ENCODE measurements around the gene L3MBTL2. TPM values are rescaled to one million over a fixed set of nuclear protein-coding genes. Genes with fewer than 3 reads are reported as not detected.
A peak's percentile ranks its signal among the peaks of the same experiment; 100 is the strongest.

Gene L3MBTL2
- total RNA-seq, 1 experiment from 2014 or later, result 22.3 TPM

DNA sequence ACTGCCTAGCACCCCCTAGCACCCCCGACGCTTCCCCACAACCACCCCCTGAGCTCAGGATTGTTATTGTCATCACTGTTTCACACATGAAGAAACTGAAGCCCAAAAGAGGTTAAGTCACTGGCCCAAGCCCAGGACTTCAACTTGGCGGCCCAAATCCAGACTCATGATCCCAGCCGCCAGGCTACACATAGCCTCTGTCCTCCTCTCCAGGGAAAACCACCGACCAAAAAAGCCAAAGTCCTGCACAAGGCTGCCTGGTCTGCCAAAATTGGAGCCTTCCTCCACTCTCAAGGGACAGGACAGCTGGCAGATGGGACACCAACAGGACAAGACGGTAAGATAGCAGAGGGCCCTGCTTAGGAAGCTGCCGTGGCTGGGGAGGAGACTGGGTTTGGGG, 10.8 kb downstream of the L3MBTL2 start:
- no peaks in the 10 kb centered on the region for H3K79me2 ChIP-seq (ENCODE audit: low read depth)
- DNase-seq, result no peak
- H3K4me1 ChIP-seq (replicated peaks; ENCODE audit: insufficient read depth), result no peaks in the 10 kb centered on the region
- H3K9me3 ChIP-seq (ENCODE audit: insufficient read depth, low read depth), result no peaks in the 10 kb centered on the region
- no peaks in the 10 kb centered on the region for H4K20me1 ChIP-seq (ENCODE audit: insufficient read depth)
- peaks cover 13% of the 10 kb centered on the region; the same call in 1 of the 2 replicates for H3K36me3 ChIP-seq (ENCODE audit: low read depth)
- H3K9me2 ChIP-seq (ENCODE audit: insufficient read depth), result no peaks in the 10 kb centered on the region
- POLR2A ChIA-PET (ENCODE audit: unreplicated experiment), result no interaction called here
- H3K4me3 ChIP-seq, result no peak overlapping the region
- H3F3A ChIP-seq (ENCODE audit: insufficient read depth, low read depth), result no peaks in the 10 kb centered on the region; the same call in 1 of the 2 replicates
- BruUV-seq (replicated peaks), result no TSS peak
- CTCF ChIA-PET, result no interaction called here
- intact Hi-C loops (cut with micrococcal nuclease; ENCODE audit: unreplicated experiment), result no loop called here
- no peaks in the 10 kb centered on the region for H3K27me3 ChIP-seq (ENCODE audit: insufficient read depth, low read depth)
- no peak overlapping the region for H3K4me2 ChIP-seq
- TF ChIP-seq EZH2 (IDR thresholded peaks at IDR 0.05; ENCODE audit: low read depth), result no peak
- TF ChIP-seq, protein P1, sequence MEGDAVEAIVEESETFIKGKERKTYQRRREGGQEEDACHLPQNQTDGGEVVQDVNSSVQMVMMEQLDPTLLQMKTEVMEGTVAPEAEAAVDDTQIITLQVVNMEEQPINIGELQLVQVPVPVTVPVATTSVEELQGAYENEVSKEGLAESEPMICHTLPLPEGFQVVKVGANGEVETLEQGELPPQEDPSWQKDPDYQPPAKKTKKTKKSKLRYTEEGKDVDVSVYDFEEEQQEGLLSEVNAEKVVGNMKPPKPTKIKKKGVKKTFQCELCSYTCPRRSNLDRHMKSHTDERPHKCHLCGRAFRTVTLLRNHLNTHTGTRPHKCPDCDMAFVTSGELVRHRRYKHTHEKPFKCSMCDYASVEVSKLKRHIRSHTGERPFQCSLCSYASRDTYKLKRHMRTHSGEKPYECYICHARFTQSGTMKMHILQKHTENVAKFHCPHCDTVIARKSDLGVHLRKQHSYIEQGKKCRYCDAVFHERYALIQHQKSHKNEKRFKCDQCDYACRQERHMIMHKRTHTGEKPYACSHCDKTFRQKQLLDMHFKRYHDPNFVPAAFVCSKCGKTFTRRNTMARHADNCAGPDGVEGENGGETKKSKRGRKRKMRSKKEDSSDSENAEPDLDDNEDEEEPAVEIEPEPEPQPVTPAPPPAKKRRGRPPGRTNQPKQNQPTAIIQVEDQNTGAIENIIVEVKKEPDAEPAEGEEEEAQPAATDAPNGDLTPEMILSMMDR (conservative IDR thresholded peaks at IDR 0.05), result no peak
- H3K27ac ChIP-seq, result no peak overlapping the region
- no peak overlapping the region for H2AFZ ChIP-seq

DNA sequence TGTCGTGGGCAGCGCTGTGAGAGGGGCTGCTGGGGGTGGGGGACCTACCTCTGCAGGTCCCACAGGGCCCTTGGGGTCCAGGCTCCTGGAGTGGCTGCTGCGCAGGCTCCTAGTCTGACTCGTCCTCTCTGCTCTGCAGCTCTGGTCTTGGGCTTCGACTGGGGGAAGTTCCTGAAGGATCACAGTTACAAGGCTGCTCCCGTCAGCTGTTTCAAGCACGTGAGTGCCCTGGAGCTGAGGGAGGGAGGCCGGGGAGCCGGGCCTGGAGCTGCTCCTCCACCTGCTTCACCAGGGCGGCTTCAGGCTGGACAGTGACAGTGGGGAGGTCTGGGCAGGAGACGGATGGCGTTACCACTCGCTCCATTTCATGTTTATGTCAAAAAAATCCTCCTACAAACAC, 11.9 kb downstream of the L3MBTL2 start:
- Histone ChIP-seq H3K4me3 (no peak overlapping the region), H3K27ac (no peak overlapping the region), H3K4me1 (replicated peaks; ENCODE audit: insufficient read depth) (no peaks in the 10 kb centered on the region), H3K9me3 (ENCODE audit: insufficient read depth, low read depth) (no peaks in the 10 kb centered on the region), H3K4me2 (no peak overlapping the region), H3F3A (ENCODE audit: insufficient read depth, low read depth) (no peaks in the 10 kb centered on the region; the same call in 1 of the 2 replicates), H2AFZ (no peak overlapping the region), H4K20me1 (ENCODE audit: insufficient read depth) (no peaks in the 10 kb centered on the region), H3K27me3 (ENCODE audit: insufficient read depth, low read depth) (no peaks in the 10 kb centered on the region), H3K36me3 (ENCODE audit: low read depth) (peaks cover 13% of the 10 kb centered on the region; the same call in 1 of the 2 replicates), H3K79me2 (ENCODE audit: low read depth) (no peaks in the 10 kb centered on the region), H3K9me2 (ENCODE audit: insufficient read depth) (no peaks in the 10 kb centered on the region)
- no peak for DNase-seq
- no TSS peak for BruUV-seq (replicated peaks)
- intact Hi-C loops (cut with micrococcal nuclease; ENCODE audit: unreplicated experiment), result no loop called here
- CTCF ChIA-PET, result no interaction called here
- POLR2A ChIA-PET (ENCODE audit: unreplicated experiment), result interaction anchor here (0.6 kb wide), 1 partner anchor 19 kb away, joined by 4 read pairs; no protein-coding TSS in a partner anchor
- TF ChIP-seq, protein P1 (conservative IDR thresholded peaks at IDR 0.05), result no peak
- TF ChIP-seq EZH2 (IDR thresholded peaks at IDR 0.05; ENCODE audit: low read depth), result no peak

DNA sequence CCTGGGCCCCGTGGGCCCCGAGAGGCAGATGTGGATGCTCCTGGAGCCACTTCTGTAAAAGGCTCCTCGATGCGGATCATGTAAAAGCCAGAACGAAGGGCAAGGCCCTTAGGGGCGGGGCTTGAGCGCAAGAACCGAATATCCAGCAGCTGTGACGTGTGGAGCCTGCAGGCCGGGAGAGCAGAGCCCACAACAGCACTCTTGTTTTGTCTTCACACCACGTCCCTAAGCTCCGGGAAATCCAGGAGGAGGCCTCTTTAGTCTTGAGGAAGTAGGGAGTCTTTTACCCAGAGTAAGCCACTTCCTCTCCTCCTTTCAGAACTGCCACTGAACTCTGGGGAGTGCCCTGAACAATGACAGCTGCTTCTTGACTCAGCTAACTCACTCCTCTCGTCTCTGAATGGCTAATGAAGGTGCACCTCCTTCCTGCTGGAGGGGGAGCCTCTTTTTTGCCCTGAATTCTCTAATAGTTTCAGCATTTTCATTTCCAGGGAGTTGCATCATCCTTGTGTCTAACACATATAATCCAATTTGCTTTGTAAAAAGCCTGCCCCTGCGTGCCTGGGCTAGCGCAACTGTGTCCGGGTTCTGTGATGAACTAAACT, 12.5 kb downstream of the L3MBTL2 start:
- TSS peak; percentile 41 for BruUV-seq (replicated peaks)
- CTCF ChIA-PET, result no interaction called here
- peak overlapping the region; percentile 30 for H3K27ac ChIP-seq

More for the DNA sequence above, 12.5 kb downstream of the L3MBTL2 start:
- intact Hi-C loops (cut with micrococcal nuclease; ENCODE audit: unreplicated experiment), result no loop called here
- H3K4me2 ChIP-seq, result no peak overlapping the region
- H4K20me1 ChIP-seq (ENCODE audit: insufficient read depth), result no peaks in the 10 kb centered on the region
- POLR2A ChIA-PET (ENCODE audit: unreplicated experiment), result no interaction called here
- peaks cover 9% of the 10 kb centered on the region; the same call in 1 of the 2 replicates for H3K36me3 ChIP-seq (ENCODE audit: low read depth)
- H3K27me3 ChIP-seq (ENCODE audit: insufficient read depth, low read depth), result no peaks in the 10 kb centered on the region
- H3K9me3 ChIP-seq (ENCODE audit: insufficient read depth, low read depth), result no peaks in the 10 kb centered on the region
- DNase-seq, result no peak
- H3K4me1 ChIP-seq (replicated peaks; ENCODE audit: insufficient read depth), result no peaks in the 10 kb centered on the region; the same call in 1 of the 2 replicates
- no peaks in the 10 kb centered on the region for H3K79me2 ChIP-seq (ENCODE audit: low read depth)
- no peaks in the 10 kb centered on the region; the same call in 1 of the 2 replicates for H3F3A ChIP-seq (ENCODE audit: insufficient read depth, low read depth)
- TF ChIP-seq, protein P1 (conservative IDR thresholded peaks at IDR 0.05), result no peak
- TF ChIP-seq EZH2 (IDR thresholded peaks at IDR 0.05; ENCODE audit: low read depth), result no peak
- H3K4me3 ChIP-seq, result no peak overlapping the region
- H3K9me2 ChIP-seq (ENCODE audit: insufficient read depth), result no peaks in the 10 kb centered on the region
- H2AFZ ChIP-seq, result no peak overlapping the region
